GM12891 (cell line): ENCODE measurements around the gene HIP1.
"Not testable (repeated sequence)": the region's sequence is repeated elsewhere in the genome, so short reads cannot be mapped to it uniquely, and the experiment has no call there.

Experiments
- DNase-seq: peaks from one replicate; pipeline ENCODE4 v3.0.0; 2011; ENCODE audit warnings: low spot score; ENCODE audit not compliant: insufficient read length
- FAIRE-seq: peaks from 2 replicates; lab custom pipeline; 2011; peaks lifted over from hg19 to GRCh38; lab: Jason Lieb, UNC
- PAX5 ChIP-seq: IDR thresholded peaks from 2 replicates; pipeline ENCODE4 v1.6.1; 2011; ENCODE audit warnings: low read length, moderate library complexity, mild to moderate bottlenecking; ENCODE audit not compliant: insufficient read depth, severe bottlenecking
- POLR2A ChIP-seq: IDR thresholded peaks from 2 replicates; pipeline ENCODE4 v1.6.1; 2011; ENCODE audit warnings: low read depth, low read length, control low read depth
- POLR2AphosphoS5 ChIP-seq: IDR thresholded peaks from 2 replicates; pipeline ENCODE4 v1.6.1; 2011; ENCODE audit warnings: low read depth, low read length, control low read depth
- POU2F2 ChIP-seq: IDR thresholded peaks from 2 replicates; pipeline ENCODE4 v1.6.1; 2011; ENCODE audit warnings: low read depth, mild to moderate bottlenecking, control low read depth, low read length, moderate library complexity
- SPI1 ChIP-seq: IDR thresholded peaks from 2 replicates; pipeline ENCODE4 v1.6.1; 2011; ENCODE audit warnings: low read depth, low read length, control low read depth
- TAF1 ChIP-seq: IDR thresholded peaks from 2 replicates; pipeline ENCODE4 v1.6.1; 2011; ENCODE audit warnings: low read depth, low read length, control low read depth

The HIP1 gene

DNA sequence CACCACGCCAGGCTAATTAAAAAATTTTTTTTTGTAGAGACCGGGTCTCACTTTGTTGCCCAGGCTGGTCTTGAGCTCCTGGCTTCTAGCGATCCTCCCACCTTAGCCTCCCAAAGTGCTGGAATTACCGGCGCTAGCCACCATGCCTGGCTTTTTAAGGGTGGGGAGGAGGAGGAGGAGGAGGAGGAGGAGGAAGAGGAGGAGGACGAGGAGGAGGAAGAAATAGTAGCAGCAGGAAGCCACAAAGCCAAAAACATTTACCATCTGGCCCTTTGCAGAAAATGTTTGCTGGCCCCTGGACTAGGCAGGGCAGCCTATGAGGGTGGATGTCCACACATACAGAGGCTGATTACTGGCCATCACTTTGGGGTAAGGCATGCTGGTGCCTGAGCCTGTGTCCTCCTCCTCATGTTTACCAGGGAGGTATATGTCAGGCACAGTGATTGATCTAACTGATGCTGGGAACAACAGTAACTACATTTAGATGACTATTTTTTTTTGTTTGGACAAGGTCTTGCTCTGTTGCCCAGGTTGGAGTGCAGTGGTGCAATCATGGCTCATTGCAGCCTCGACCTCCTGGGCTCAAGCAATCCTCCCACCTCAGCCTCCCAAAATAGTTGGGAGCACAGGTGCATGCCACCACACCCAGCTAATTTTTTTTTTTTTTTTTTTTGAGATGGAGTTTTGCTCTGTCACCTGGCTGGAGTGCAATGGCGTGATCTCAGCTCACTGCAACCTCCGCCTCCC is 122.1 kb downstream of the HIP1 start:
- no peak for TF ChIP-seq PAX5
- TF ChIP-seq SPI1 = no peak
- TF ChIP-seq POLR2A = no peak
- no peak for TF ChIP-seq TAF1
- no peak for TF ChIP-seq POLR2AphosphoS5
- TF ChIP-seq POU2F2 = no peak
- FAIRE-seq (no peak), DNase-seq (no peak)

DNA sequence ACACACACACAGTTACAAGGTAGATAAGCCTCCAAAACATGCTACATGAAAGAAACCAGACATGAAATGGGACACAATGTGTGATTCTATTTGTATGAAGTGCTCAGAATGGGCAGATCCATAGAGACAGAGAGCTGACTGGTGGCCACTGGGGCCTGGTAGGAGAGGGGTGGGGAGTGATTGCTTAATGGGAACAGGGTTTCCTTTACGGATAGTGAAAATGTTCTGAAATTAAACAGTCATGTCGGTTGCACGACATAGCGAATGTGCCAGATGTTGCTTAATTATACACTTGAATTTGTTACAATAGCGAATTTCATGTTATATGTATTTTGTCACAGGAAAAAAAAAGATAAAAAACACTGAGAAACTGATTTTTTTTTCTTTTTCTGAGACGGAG is 124.3 kb downstream of the HIP1 start:
- TF ChIP-seq POU2F2 = no peak
- TF ChIP-seq PAX5 = no peak
- TF ChIP-seq TAF1 = no peak
- TF ChIP-seq POLR2A = no peak
- no peak for TF ChIP-seq SPI1
- no peak for TF ChIP-seq POLR2AphosphoS5
- no peak for FAIRE-seq
- DNase-seq = no peak

DNA sequence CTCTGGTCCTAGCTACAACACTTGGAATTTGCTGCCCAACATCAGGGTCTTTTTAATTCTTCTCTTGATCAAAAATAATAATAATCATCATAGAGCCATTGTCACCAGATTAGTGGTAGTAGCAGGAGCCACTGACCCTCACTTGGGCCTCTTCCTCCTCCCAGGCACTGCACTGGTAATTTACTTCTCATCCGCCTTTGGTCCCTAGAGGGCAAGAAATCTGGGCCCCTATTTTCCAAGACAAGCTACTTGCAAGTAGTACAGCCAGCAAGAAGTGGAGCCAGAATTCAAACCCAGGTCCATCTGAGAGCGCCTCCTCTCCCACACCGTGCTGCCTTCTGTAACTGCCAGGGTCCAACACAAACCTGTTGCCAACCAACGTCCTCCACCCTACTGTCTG is 125.4 kb downstream of the HIP1 start:
- no peak for TF ChIP-seq SPI1
- TF ChIP-seq PAX5 = no peak
- TF ChIP-seq POU2F2 = no peak
- TF ChIP-seq POLR2AphosphoS5 = no peak
- TF ChIP-seq POLR2A = no peak
- TF ChIP-seq TAF1 = no peak
- no peak for FAIRE-seq
- DNase-seq = no peak

DNA sequence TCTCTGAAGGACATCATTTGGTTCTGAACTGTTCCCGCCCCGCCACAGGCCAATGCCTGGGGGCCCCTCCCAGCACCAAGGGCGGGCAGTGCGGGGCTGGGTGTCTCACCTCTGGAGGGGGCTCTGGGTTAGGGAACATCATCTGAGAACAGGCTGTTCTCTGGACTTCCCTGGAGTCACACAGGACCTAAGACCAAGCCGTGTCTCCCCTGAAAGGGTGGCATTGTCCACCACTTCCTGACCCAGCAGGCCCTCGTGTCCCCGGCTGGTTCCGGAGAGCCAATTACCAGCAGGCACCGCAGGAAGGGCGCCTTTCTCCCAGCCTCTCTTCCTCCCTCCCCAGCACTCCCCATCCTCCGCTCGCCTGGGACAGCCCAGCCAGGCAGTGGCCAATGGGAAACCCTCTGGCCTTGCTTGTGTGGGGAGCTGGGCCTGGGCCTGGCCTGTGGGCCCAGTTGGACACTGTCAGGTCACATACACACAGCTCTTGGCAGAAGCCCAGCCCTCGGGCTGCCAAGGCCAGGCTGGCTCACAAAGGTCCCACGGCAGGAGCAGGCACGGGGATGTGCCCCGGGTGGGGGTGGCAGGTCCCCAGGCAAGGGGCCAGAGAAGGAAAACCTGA is 127.1 kb downstream of the HIP1 start:
- DNase-seq (no peak), FAIRE-seq (no peak)
- TF ChIP-seq POLR2A (no peak), TAF1 (no peak), SPI1 (no peak), POU2F2 (no peak)

DNA sequence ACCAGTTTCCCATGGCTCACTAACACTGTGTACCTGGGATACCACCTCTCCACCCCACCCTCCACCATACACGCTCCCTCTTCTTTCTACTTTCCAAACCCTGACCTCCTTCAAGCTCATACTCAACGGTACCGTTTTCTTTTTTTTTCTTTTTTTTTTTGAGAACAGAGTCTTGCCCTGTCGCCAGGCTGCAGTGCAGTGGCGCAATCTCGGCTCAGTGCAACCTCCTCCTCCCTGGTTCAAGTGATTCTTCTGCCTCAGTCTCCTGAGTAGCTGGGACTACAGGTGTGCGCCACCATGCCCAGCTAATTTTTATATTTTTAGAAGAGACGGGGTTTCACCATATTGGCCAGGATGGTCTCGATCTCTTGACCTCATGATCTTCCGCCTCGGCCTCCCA is 129.3 kb downstream of the HIP1 start:
- not testable (repeated sequence) for FAIRE-seq, DNase-seq

DNA sequence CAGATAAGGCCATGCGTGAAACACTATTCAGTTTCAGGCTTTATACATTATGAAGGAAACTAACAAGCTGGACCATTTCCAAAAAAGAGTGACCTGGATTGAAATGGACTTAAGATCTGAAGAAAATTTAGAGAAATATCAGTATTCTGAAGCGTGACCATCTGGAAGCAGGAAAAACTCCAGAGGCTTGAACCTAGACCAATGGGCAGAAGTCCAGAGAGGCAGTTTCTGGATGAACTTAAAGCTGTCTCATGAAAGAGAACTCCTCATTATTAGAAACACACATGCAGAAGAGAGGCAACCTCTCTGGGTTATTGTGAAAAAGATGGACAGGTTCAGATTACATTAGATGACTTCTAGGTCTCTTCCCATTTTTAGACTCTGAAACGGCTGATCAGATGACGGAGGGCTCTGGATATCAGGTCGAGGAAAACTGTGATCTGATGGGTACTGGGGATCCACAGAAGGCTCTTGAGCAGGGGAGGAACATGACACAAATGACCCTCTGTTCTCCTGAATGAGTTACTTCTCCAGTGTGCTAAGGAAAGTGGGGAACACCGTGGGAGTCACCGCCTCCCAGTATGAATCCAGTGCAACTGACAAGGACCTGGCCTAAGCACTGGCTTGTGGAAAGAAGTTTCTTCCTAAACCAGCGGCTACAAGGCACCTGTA is 130.2 kb downstream of the HIP1 start:
- no peak for DNase-seq
- no peak for TF ChIP-seq PAX5
- TF ChIP-seq POU2F2 = no peak
- TF ChIP-seq SPI1 = no peak
- no peak for TF ChIP-seq TAF1
- no peak for TF ChIP-seq POLR2A
- no peak for TF ChIP-seq POLR2AphosphoS5
- no peak for FAIRE-seq

DNA sequence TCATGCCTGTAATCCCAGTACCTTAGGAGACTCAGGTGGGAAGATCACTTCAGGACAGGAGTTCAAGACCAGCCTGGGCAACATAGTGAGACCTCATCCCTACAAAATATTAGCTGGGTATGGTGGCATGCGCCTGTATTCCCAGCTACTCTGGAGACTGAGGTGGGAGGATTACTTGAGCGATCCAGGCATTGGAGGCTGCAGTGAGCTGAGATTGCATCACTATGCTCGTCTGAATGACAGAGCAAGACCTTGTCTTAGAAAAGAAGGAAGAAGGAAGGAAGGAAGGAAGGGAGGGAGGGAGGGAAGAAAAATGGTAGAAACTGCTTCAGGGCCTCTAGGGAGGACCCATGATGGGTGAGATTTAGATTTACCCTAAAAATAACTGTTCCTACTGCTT is 134.3 kb downstream of the HIP1 start:
- no peak for FAIRE-seq
- TF ChIP-seq POLR2AphosphoS5 (no peak), SPI1 (no peak), POLR2A (no peak), TAF1 (no peak), PAX5 (no peak), POU2F2 (no peak)
- no peak for DNase-seq

DNA sequence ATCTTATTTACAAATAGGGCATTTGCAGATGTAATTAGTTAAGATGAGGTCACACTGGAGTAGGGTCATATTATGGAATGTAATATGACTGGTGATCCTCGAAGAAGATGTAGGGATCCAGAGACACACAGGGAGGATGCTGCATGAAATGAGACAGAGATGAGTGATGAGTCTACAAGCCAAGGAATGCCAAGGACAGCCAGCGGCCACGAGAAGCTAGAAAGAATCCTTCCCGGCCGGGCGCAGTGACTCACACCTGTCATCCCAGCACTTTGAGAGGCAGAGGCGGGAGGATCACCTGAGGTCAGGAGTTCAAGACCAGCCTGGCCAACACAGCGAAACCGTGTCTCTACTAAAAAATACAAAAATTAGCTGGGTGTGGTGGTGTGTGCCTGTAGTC is 135.9 kb downstream of the HIP1 start:
- FAIRE-seq, DNase-seq: not testable (repeated sequence)

DNA sequence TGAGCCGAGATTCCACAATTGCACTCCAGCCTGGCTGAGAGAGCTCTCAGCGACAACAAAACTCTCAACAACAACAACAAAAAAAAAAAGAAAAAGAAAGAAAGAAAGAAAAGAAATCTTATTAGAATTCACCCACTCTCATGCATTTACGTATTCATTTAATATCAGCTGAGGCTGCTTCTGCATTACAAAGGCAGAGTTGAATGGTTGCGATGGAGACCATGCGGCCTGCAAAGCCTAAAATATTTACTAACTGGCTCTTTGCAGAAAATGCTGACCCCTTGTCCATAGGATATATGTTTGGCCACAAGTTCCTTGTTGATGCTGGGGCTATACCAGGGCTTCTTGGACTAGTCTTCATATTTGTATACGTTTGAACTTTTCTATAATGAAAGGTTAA is 137.2 kb downstream of the HIP1 start:
- FAIRE-seq (no peak), DNase-seq (no peak)
- TF ChIP-seq PAX5 = no peak
- no peak for TF ChIP-seq POLR2AphosphoS5
- no peak for TF ChIP-seq POLR2A
- TF ChIP-seq TAF1 = no peak
- no peak for TF ChIP-seq SPI1
- no peak for TF ChIP-seq POU2F2

DNA sequence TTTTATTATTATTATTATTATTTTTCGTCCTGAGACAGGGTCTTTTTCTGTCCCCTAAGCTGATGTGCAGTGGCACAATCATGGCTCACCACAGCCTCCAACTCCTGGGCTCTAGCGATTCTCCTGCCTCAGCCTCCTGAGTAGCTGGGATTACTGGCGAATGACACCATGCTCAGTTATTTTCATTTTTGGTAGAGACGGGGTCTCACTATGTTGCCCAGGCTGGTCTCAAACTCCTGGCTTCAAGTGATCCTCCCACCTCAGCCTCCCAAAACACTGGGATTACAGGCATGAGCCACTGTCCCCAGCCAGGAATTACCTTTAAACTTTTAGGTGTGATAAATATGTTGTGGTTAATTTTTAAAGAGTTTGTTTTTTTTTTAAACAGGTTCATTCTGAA is 138.0 kb downstream of the HIP1 start:
- not testable (repeated sequence) for DNase-seq, FAIRE-seq
